Measurements from ENCODE around the gene SF3A1. TPM values are rescaled to one million over a fixed set of nuclear protein-coding genes. Genes with fewer than 3 reads are reported as not detected.
A peak's percentile ranks its signal among the peaks of the same experiment; 100 is the strongest.

Gene SF3A1
- total and polyA plus RNA-seq, 9 of the 15 experiments (the other 6 are each of a cell fraction or from before 2014, with no cell fraction given) = 6.7 to 228 (median 13.0) TPM

DNA sequence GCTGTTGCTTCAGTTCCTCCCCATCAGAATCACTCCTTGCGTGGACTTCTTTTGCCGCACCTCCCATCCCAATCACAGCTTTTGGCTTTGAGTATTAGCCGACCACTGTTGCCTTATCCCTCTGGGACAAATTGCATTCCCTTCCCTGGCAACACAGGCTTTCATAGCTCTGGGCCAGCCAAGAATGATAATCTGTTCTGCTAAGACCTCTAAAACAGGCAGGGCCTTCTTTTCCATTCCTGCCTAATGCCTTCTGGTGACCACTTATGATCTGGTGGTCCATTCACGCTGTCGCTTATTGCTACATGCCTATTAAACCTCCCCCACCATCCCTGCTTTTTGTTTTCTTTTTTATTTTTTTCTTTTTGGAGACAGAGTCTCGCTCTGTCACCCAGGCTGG lies 49.7 kb upstream of the SF3A1 start:
- ATAC-seq = no peak
- Histone ChIP-seq H3K27me3 (ENCODE audit: control insufficient read depth in 2 of 2, insufficient read depth in 2 of 2, low read length in 2 of 2) (no peaks in the 10 kb centered on the region), H3K9ac (ENCODE audit: insufficient read depth in 1 of 2, low read depth in 2 of 2, low read length in 2 of 2) (0 out of 4 replicates have a peak overlapping the region, but pooled peaks of 1 of the 2 experiments have one; percentile 9), H3K4me3 (no peak overlapping the region), H4K20me1 (replicated peaks; ENCODE audit: control insufficient read depth, insufficient read depth, low read length) (peaks cover 9% of the 10 kb centered on the region), H3K4me2 (ENCODE audit: insufficient read depth, low read length) (no peak overlapping the region), H3K36me3 (ENCODE audit: control insufficient read depth, insufficient read depth, low read length) (peaks cover 3% of the 10 kb centered on the region; the same call in 2 of the 3 replicates), H3K9me3 (replicated peaks; ENCODE audit: control insufficient read depth, insufficient read depth, low read depth, low read length) (no peaks in the 10 kb centered on the region), H2AFZ (ENCODE audit: low read depth, low read length) (no peak overlapping the region), H3K9me1 (ENCODE audit: control insufficient read depth, insufficient read depth, low read length) (peaks cover 3% of the 10 kb centered on the region), H3K4me1 (replicated peaks in 1 of 2; ENCODE audit: control insufficient read depth in 2 of 2, insufficient read depth in 2 of 2, low read length in 2 of 2) (peaks cover 17 to 18% of the 10 kb centered on the region in 2 experiments; a peak in 3 of 5 replicates), H3K79me2 (ENCODE audit: control insufficient read depth, insufficient read depth, low read length) (no peaks in the 10 kb centered on the region), H3K27ac (ENCODE audit: extremely low read depth, low read depth, low read length) (no peak overlapping the region)
- no peak for FAIRE-seq
- CTCF ChIA-PET (ENCODE audit: low intra/inter-chr PET ratio) = no interaction called here
- POLR2A ChIA-PET = interaction anchor here (2.2 kb wide), 1 partner anchor 9 kb away, joined by 8 read pairs; the partner anchor contains the start of gene SEC14L2
- in situ Hi-C loops (cut with MboI) = no loop called here
- 67% methylated on average over 4 of the region's 6 CpGs for WGBS (ENCODE audit: insufficient coverage, low coverage, missing lambda C conversion rate)
- BruUV-seq (replicated peaks) = no TSS peak
- no peak for DNase-seq (ENCODE audit: extremely low read depth in 1 of 4, low spot score in 3 of 4)
- intact Hi-C loops (cut with micrococcal nuclease) = no loop called here
- TF ChIP-seq, protein P1, sequence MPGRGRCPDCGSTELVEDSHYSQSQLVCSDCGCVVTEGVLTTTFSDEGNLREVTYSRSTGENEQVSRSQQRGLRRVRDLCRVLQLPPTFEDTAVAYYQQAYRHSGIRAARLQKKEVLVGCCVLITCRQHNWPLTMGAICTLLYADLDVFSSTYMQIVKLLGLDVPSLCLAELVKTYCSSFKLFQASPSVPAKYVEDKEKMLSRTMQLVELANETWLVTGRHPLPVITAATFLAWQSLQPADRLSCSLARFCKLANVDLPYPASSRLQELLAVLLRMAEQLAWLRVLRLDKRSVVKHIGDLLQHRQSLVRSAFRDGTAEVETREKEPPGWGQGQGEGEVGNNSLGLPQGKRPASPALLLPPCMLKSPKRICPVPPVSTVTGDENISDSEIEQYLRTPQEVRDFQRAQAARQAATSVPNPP (IDR thresholded peaks at IDR 0.05; ENCODE audit: borderline replicate concordance, insufficient read depth, insufficient read length) = no peak
- TF ChIP-seq ZNF699 (CRISPR knock-in tag; IDR thresholded peaks at IDR 0.05; ENCODE audit: insufficient replicate concordance) (no peak), HNRNPLL (IDR thresholded peaks at IDR 0.05; ENCODE audit: low read depth, low read length, poor library complexity, severe bottlenecking) (no peak), ZNF436 (CRISPR knock-in tag; IDR thresholded peaks at IDR 0.05) (no peak), NFIC (IDR thresholded peaks at IDR 0.05) (no peak)

Measured in K562 (cell line).